GM23248 (cell line): ENCODE results near the gene AKIRIN2. TPM values are rescaled to one million over a fixed set of nuclear protein-coding genes. Genes with fewer than 3 reads are reported as not detected.
A peak's percentile ranks its signal among the peaks of the same experiment; 100 is the strongest.

Experiments used
- DNase-seq: peaks from one replicate; pipeline ENCODE4 v3.0.0-alpha.2; 2015
- H2AFZ ChIP-seq: fragments of 200-600 bp; sonication (generic); 2 replicates; pipeline ENCODE4 v1.6.1; 2016; ENCODE audit warnings: antibody characterized with exemption
- H3F3A ChIP-seq: fragments of 200-600 bp; sonication (generic); 2 replicates; pipeline ENCODE4 v1.6.1; 2016; ENCODE audit warnings: mild to moderate bottlenecking, antibody characterized with exemption, mixed run types; ENCODE audit not compliant: insufficient read depth
- H3K27ac ChIP-seq: fragments of 200-600 bp; sonication (generic); 2 replicates; pipeline ENCODE4 v1.5.1; 2016; ENCODE audit warnings: mild to moderate bottlenecking
- H3K27me3 ChIP-seq: fragments of 200-600 bp; sonication (generic); replicated peaks from 2 replicates; pipeline ENCODE4 v1.6.1; 2016; ENCODE audit warnings: mild to moderate bottlenecking; ENCODE audit not compliant: insufficient read depth
- H3K36me3 ChIP-seq: fragments of 200-600 bp; sonication (generic); 2 replicates; pipeline ENCODE4 v1.6.1; 2016; ENCODE audit warnings: low read depth, mild to moderate bottlenecking
- H3K4me1 ChIP-seq: fragments of 200-600 bp; sonication (generic); 2 replicates; pipeline ENCODE4 v1.6.1; 2016; ENCODE audit warnings: mild to moderate bottlenecking; ENCODE audit not compliant: insufficient read depth
- H3K4me2 ChIP-seq: fragments of 200-600 bp; sonication (generic); one replicate; pipeline ENCODE4 v1.6.1; 2016; ENCODE audit warnings: mild to moderate bottlenecking; ENCODE audit not compliant: unreplicated experiment
- H3K4me3 ChIP-seq: fragments of 200-600 bp; sonication (generic); 2 replicates; pipeline ENCODE4 v1.5.1; 2016; ENCODE audit warnings: mild to moderate bottlenecking
- H3K79me2 ChIP-seq: fragments of 200-600 bp; sonication (generic); 2 replicates; pipeline ENCODE4 v1.6.1; 2016; ENCODE audit warnings: mild to moderate bottlenecking; ENCODE audit not compliant: insufficient read depth
- H3K9ac ChIP-seq: fragments of 200-600 bp; sonication (generic); 2 replicates; pipeline ENCODE4 v1.6.1; 2016; ENCODE audit warnings: mild to moderate bottlenecking
- H3K9me2 ChIP-seq: fragments of 200-600 bp; sonication (generic); 2 replicates; pipeline ENCODE4 v1.6.1; 2016; ENCODE audit warnings: mixed run types, mild to moderate bottlenecking, moderate library complexity; ENCODE audit not compliant: insufficient read depth
- H3K9me3 ChIP-seq: fragments of 200-600 bp; sonication (generic); one replicate; pipeline ENCODE4 v1.6.1; 2017; ENCODE audit warnings: low read depth
- H4K20me1 ChIP-seq: fragments of 200-600 bp; sonication (generic); 2 replicates; pipeline ENCODE4 v1.6.0; 2016; ENCODE audit not compliant: insufficient read depth
- EZH2 ChIP-seq: fragments of 200-600 bp; sonication (generic); IDR thresholded peaks from 2 replicates; pipeline ENCODE4 v1.6.1; 2018; ENCODE audit warnings: antibody characterized with exemption, mild to moderate bottlenecking; ENCODE audit not compliant: insufficient read depth, poor library complexity, severe bottlenecking
- EZH2phosphoT487 ChIP-seq: fragments of 200-600 bp; sonication (generic); IDR thresholded peaks from 2 replicates; pipeline ENCODE4 v1.6.1; 2018; ENCODE audit warnings: antibody characterized with exemption, moderate library complexity, mild to moderate bottlenecking, low read depth; ENCODE audit not compliant: insufficient read depth
- WGBS, 2 experiments: methylation state at CpG; one replicate each; pipeline ENCODE4 v1.1.6; 2015 to 2017; ENCODE audit warnings: low lambda C conversion rate in 2 of 2, low coverage in 1 of 2; ENCODE audit errors: missing lambda C conversion rate in 2 of 2; 5-methylcytosine and 5-hydroxymethylcytosine counted together
- in situ Hi-C: fragments of 300-500 bp; cut with MboI; formaldehyde crosslinking; loops from 2 replicates; pipeline ENCODE4 v1.15.0; 2020
- polyA plus RNA-seq: library from polyadenylated mRNA; unstranded; fragments of >200 nt; fragmentation: Nextera tagmentation; extraction: Ambion mirVana; gene quantifications from 2 replicates; pipeline ENCODE4 v1.2.1, GENCODE V29; 2016
- total RNA-seq: library from RNA; depleted of rRNA; stranded (reverse); fragments of >200 nt; shearing (Covaris generic); gene quantifications from 2 replicates; pipeline ENCODE4 v1.2.3, GENCODE V29; 2014

Gene AKIRIN2
- total and polyA plus RNA-seq, 2 experiments from 2014 or later = 21.4 to 60.6 TPM

DNA sequence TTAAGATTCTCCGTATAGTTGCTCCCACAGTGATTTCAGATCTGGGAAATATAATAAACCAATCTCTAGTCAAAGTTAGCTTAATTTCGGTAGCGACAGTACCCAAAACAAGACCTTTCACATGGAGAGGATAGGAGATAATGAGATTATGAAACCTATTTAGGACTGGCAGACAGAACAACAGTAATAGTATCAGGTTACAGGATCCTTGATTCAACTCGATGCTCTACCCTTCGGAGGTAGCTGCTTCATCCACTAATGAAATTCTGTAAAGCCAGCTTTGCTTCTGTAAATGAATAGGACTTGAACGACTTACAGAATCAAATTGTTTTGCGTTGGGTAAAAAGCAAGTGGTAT lies 534 bp upstream of the AKIRIN2 start:
- peaks cover 66% of the 10 kb centered on the region for H3F3A ChIP-seq
- H3K4me2 ChIP-seq = peak overlapping the region; percentile 91
- H3K4me1 ChIP-seq = peaks cover 45% of the 10 kb centered on the region
- peaks cover 23% of the 10 kb centered on the region for H4K20me1 ChIP-seq
- DNase-seq = peak; percentile 71
- H2AFZ ChIP-seq = peak overlapping the region; percentile 90
- no peaks in the 10 kb centered on the region for H3K9me3 ChIP-seq
- no peaks in the 10 kb centered on the region for H3K27me3 ChIP-seq
- peak overlapping the region; percentile 92 for H3K27ac ChIP-seq
- no peaks in the 10 kb centered on the region for H3K36me3 ChIP-seq
- H3K79me2 ChIP-seq = peaks cover 44% of the 10 kb centered on the region
- 1 to 3% methylated on average over 7 of the region's 7 CpGs for WGBS, 2 experiments
- H3K9ac ChIP-seq = peak overlapping the region; percentile 97
- TF ChIP-seq EZH2 (no peak), EZH2phosphoT487 (no peak)
- in situ Hi-C loops = no loop called here
- no peaks in the 10 kb centered on the region for H3K9me2 ChIP-seq
- H3K4me3 ChIP-seq = peak overlapping the region; percentile 94

DNA sequence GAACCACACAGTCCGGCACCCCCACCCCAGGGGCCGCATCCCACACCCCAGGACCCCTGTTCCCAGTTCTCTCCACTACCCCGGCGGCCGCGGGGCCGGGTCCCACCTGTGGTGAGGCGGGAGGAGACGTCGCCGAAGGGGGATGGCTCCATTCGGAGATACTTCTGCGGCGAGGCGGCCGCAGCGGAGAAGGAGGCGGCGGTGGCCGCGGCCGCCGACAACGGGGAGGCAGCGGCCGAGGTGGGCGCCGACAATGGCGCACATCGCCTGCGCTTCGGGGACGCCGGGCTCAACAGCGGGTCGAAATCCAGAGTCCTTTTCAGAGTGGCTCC lies 723 bp downstream of the AKIRIN2 start:
- Histone ChIP-seq H3K27me3 (no peaks in the 10 kb centered on the region), H2AFZ (peak overlapping the region; percentile 61), H3K4me1 (peaks cover 38% of the 10 kb centered on the region), H3K9ac (peak overlapping the region; percentile 97), H3K27ac (peak overlapping the region; percentile 92), H3K4me2 (peak overlapping the region; percentile 96), H3K9me2 (no peaks in the 10 kb centered on the region), H3K9me3 (no peaks in the 10 kb centered on the region), H3K79me2 (peaks cover 56% of the 10 kb centered on the region), H3F3A (peaks cover 63% of the 10 kb centered on the region), H3K4me3 (peak overlapping the region; percentile 94), H3K36me3 (no peaks in the 10 kb centered on the region), H4K20me1 (peaks cover 28% of the 10 kb centered on the region)
- in situ Hi-C loops = no loop called here
- TF ChIP-seq EZH2 = no peak
- no peak for TF ChIP-seq EZH2phosphoT487
- DNase-seq = no peak
- WGBS, 2 experiments = 0 to 1% methylated on average over 17 to 36 of the region's 36 CpGs

DNA sequence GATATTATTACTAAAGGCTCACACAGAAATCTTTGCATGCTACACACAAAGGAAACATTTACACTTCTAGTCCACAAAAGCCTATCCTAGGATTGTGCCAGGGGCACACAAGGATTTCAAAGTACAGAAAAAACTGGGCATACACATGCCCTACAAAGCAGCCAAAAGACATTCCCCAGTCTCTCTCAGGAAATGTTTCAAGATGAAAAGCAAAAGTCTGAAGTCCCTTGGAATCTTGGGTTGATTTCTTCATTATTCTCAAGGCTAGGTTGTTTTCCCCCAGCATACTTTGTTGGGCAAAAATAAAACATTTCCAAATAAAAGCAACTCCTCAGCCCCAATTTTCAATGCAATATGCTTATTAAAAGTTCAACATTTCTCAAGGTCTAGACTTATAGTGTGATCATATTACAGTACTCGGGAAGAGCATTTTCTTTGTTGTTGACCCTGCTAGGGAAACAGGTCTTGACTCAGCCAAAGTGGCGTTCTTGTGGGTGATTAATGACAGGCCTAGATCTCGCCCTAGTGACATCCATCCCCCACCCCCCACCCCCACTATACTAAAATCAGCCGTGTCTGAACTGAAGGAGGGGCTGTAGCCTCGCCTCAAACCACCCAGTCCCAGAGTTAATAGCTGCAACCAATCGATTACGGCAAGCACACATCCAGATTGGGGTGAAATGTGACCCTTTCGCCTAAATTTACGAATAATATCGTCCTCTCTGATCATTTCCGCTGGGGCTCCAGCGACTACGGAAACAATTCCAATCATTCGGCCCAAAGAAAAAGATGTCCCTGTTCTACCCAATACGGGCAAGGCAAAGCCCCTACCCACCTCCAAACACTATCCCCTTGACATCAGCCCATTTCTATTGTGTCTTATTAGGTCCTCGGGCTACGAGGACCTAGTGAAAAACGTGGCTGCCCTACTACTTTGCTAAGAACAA lies 1.4 kb downstream of the AKIRIN2 start:
- Histone ChIP-seq H3K79me2 (peaks cover 63% of the 10 kb centered on the region), H3F3A (peaks cover 57% of the 10 kb centered on the region), H3K9me2 (no peaks in the 10 kb centered on the region), H2AFZ (peak overlapping the region; percentile 61; the same call in 1 of the 2 replicates), H4K20me1 (peaks cover 30% of the 10 kb centered on the region), H3K4me3 (peak overlapping the region; percentile 94), H3K27me3 (no peaks in the 10 kb centered on the region), H3K9ac (peak overlapping the region; percentile 97), H3K9me3 (no peaks in the 10 kb centered on the region), H3K36me3 (no peaks in the 10 kb centered on the region), H3K4me1 (peaks cover 32% of the 10 kb centered on the region), H3K27ac (peak overlapping the region; percentile 92), H3K4me2 (peak overlapping the region; percentile 96)
- DNase-seq = peak; percentile 82
- TF ChIP-seq EZH2 = no peak
- no peak for TF ChIP-seq EZH2phosphoT487
- 1% methylated on average over 18 of the region's 18 CpGs for WGBS, 2 experiments
- in situ Hi-C loops = no loop called here

GRCh38 chr6:87699576-87699975 lies 2.5 kb downstream of the AKIRIN2 start:
- peak overlapping the region; percentile 92 for H3K27ac ChIP-seq
- H3K9ac ChIP-seq = peak overlapping the region; percentile 97
- 2 to 5% methylated on average over 4 of the region's 4 CpGs for WGBS, 2 experiments
- peaks cover 74% of the 10 kb centered on the region for H3K79me2 ChIP-seq
- peaks cover 35% of the 10 kb centered on the region for H3K4me1 ChIP-seq
- H3K36me3 ChIP-seq = no peaks in the 10 kb centered on the region
- H3K4me3 ChIP-seq = peak overlapping the region; percentile 94
- no peak for DNase-seq
- no peak overlapping the region for H2AFZ ChIP-seq
- H3K27me3 ChIP-seq = no peaks in the 10 kb centered on the region
- H4K20me1 ChIP-seq = peaks cover 32% of the 10 kb centered on the region
- H3F3A ChIP-seq = peaks cover 52% of the 10 kb centered on the region
- TF ChIP-seq EZH2 (no peak), EZH2phosphoT487 (no peak)
- H3K9me3 ChIP-seq = no peaks in the 10 kb centered on the region
- in situ Hi-C loops = no loop called here
- peak overlapping the region; percentile 96 for H3K4me2 ChIP-seq
- H3K9me2 ChIP-seq = no peaks in the 10 kb centered on the region
